Stimulated activated CD8-positive, alpha-beta memory T cell treated with anti-CD3 and anti-CD28 coated beads, Interleukin-7, amount 100 ng/mL, for 48 hours (primary cell): ENCODE results near the gene ZP3.
"Not testable (repeated sequence)": the region's sequence is repeated elsewhere in the genome, so short reads cannot be mapped to it uniquely, and the experiment has no call there.

Experiments used
- DNase-seq, 2 donors: peaks; one replicate each; pipeline ENCODE4 v3.0.0-alpha.2; 2020; ENCODE audit warnings: low read depth in 1 of 2; ENCODE audit errors: extremely low read depth in 1 of 2

ZP3 gene

DNA sequence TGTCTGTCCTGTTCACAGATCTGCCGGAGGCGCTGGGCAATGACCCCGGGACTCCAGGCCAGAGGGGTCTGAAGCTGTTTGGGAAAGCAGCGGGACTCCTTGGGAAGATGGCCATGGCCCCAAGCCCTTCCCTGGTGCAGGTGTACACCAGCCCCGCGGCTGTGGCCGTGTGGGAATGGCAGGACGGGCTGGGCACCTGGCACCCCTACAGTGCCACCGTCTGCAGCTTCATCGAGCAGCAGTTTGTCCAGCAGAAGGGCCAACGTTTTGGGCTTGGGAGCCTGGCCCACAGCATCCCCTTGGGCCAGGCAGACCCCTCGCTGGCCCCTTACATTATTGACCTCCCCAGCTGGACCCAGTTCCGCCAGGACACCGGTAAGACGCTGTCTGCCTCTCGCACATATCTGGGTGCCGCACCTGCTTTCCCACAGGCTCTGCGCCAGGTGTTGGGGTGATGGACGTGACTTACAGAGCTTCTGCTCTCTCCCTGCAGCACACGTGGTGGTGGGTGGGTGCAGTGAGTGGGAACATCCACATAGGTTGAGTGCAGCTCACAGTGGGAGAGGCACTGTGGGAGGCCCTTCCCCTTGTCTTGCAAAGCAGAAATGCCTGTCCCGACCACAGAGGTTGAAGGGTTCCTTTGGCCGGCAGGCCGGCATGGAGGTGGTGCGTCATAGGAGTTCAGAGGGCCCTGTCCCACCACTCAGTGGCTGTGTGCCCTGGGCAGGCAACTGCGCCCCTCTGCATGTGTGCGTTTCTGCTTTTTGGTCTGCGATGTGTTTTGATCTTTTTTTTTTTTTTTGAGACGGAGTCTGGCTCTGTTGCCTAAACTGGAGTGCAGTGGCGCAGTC lies 55.9 kb downstream of the ZP3 start:
- DNase-seq, result not testable (repeated sequence)

DNA sequence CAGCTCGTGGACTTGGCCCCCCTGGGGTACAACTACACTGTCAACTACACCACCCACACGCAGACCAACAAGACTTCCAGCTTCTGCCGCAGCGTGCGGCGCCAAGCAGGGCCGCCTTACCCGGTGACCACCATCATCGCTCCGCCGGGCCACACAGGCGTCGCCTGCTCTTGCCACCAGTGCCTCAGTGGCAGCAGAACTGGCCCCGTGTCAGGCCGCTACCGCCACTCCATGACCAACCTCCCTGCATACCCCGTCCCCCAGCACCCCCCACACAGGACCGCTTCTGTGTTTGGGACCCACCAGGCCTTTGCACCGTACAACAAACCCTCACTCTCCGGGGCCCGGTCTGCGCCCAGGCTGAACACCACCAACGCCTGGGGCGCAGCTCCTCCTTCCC lies 57.9 kb downstream of the ZP3 start:
- DNase-seq, result not testable (repeated sequence)

DNA sequence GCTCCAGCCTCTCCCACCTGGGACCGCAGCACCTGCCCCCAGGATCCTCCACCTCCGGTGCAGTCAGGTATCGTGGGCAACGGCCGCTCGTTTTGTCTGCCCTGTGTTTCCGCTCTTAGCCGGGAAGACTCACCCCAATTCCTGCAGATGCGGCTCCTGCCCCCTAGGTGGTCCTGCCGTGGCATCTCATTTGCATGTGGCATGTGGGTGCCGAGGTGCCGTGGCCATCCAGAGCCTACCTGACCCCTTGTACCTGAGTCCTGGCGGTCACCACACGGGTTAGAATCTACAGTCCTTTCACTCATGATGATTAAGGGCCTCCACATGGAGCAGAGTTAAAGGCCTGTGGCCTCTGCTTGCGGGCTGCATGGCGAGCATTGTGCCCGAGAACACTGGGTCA lies 58.3 kb downstream of the ZP3 start:
- DNase-seq, result not testable (repeated sequence)

- not testable (repeated sequence) for DNase-seq
Measured at GRCh38 chr7:76484456-76484855, 59.7 kb downstream of the ZP3 start.

GRCh38 chr7:76485822-76486610 lies 61.3 kb downstream of the ZP3 start:
- DNase-seq, result not testable (repeated sequence)

- peak; percentile 20 to 23 for DNase-seq
Measured at GRCh38 chr7:76486618-76487017, 61.9 kb downstream of the ZP3 start.

DNA sequence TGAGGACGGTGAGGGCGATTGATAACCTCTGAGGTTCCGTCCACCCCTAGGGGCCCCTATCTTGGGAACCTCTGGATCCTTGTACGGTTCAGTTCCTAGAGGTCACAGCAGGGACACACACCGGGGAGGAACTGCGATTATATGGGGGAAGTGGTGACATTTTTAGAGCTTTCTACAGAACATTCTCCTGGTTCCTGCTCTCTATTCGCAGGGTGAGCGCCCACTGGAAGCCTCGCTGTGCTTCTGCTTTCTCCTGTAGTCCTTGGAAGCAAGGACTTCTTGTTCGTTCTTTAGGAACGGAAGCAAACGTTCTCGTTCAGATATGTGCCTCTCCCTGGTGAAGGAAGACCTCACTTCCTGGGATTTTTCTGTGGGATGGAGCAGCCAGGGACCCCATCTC lies 63.2 kb downstream of the ZP3 start:
- not testable (repeated sequence) for DNase-seq
